ENCODE measurements around the gene KCNC3. TPM values are rescaled to one million over a fixed set of nuclear protein-coding genes. Genes with fewer than 3 reads are reported as not detected.

The KCNC3 gene
- total and polyA plus RNA-seq, 2 donors (not counting 3 experiments of a cell fraction or from before 2014, with no cell fraction given), result 0.22 to 0.91 TPM

DNA sequence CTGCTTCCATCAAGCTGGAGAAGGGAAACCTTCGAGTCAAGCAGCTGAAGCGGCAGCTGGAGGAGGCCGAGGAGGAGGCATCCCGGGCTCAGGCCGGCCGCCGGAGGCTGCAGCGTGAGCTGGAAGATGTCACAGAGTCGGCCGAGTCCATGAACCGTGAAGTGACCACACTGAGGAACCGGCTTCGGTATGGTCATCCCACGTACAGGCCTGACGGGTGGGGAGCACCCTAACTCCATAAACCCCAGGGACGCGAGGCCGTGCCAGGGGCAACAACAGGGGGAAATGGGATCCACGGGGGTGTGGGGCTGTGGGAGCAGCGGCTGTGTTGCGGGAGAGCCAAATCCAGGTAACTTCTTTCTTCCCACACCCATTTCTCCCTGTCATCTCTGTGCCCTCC is 20.2 kb downstream of the KCNC3 start:
- H3K4me1 ChIP-seq (ENCODE audit: control insufficient read depth, extremely low read depth, insufficient read depth, low read length), result no peaks in the 10 kb centered on the region
- DNase-seq (ENCODE audit: low read depth, low spot score), result no peak
- dilution Hi-C loops (cut with MboI; ENCODE audit: extremely low pct_ligation_motif_present, low sequenced_read_pairs), result no loop called here
- H2AFZ ChIP-seq (ENCODE audit: low read depth, low read length), result no peak overlapping the region
- H3K36me3 ChIP-seq (ENCODE audit: control insufficient read depth in 2 of 2, extremely low read depth in 1 of 2, insufficient read depth in 2 of 2, low read length in 2 of 2), result no peaks in the 10 kb centered on the region
- no peak overlapping the region for H3K9ac ChIP-seq (replicated peaks; ENCODE audit: extremely low read depth, insufficient read depth, low read length)
- no peaks in the 10 kb centered on the region for H4K20me1 ChIP-seq (replicated peaks; ENCODE audit: control insufficient read depth, extremely low read depth, insufficient read depth, low read length)
- peaks cover 27 to 41% of the 10 kb centered on the region in 2 experiments for H3K27me3 ChIP-seq (ENCODE audit: control insufficient read depth in 2 of 2, insufficient read depth in 2 of 2, low read length in 2 of 2)
- no peaks in the 10 kb centered on the region for H3K79me2 ChIP-seq (ENCODE audit: control insufficient read depth, insufficient read depth, low read length)
- H3K4me3 ChIP-seq (replicated peaks in 1 of 3; ENCODE audit: insufficient read depth in 1 of 3, low read depth in 1 of 3, low read length in 3 of 3), result no peak overlapping the region
- no peaks in the 10 kb centered on the region for H3K9me3 ChIP-seq (replicated peaks; ENCODE audit: control insufficient read depth, insufficient read depth, low read length)
- ChIA-PET POLR2A (no interaction called here), CTCF (no interaction called here)
- H3K4me2 ChIP-seq (ENCODE audit: insufficient read depth, low read length), result no peak overlapping the region
- no TSS peak for BruUV-seq (replicated peaks)
- TF ChIP-seq, protein P1, sequence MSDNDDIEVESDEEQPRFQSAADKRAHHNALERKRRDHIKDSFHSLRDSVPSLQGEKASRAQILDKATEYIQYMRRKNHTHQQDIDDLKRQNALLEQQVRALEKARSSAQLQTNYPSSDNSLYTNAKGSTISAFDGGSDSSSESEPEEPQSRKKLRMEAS (IDR thresholded peaks at IDR 0.05; ENCODE audit: insufficient read depth, insufficient read length), result no peak
- TF ChIP-seq POLR2AphosphoS5 (IDR thresholded peaks at IDR 0.05; ENCODE audit: insufficient read depth, low read depth, low read length) (no peak), POLR2A (IDR thresholded peaks at IDR 0.05; ENCODE audit: low read depth, low read length) (no peak), FOS (IDR thresholded peaks at IDR 0.05; ENCODE audit: borderline replicate concordance, insufficient read depth, low read length) (no peak), JUN (IDR thresholded peaks at IDR 0.05; ENCODE audit: borderline replicate concordance, insufficient read depth, insufficient read length, low read depth) (no peak), EZH2 (IDR thresholded peaks at IDR 0.05; ENCODE audit: borderline replicate concordance, low read depth, low read length, severe bottlenecking) (no peak), MYC (IDR thresholded peaks at IDR 0.05; ENCODE audit: low read depth, low read length) (no peak), GATA2 (IDR thresholded peaks at IDR 0.05; ENCODE audit: insufficient read depth, insufficient read length, low read depth, low read length) (no peak)
- TF ChIP-seq, protein P2, sequence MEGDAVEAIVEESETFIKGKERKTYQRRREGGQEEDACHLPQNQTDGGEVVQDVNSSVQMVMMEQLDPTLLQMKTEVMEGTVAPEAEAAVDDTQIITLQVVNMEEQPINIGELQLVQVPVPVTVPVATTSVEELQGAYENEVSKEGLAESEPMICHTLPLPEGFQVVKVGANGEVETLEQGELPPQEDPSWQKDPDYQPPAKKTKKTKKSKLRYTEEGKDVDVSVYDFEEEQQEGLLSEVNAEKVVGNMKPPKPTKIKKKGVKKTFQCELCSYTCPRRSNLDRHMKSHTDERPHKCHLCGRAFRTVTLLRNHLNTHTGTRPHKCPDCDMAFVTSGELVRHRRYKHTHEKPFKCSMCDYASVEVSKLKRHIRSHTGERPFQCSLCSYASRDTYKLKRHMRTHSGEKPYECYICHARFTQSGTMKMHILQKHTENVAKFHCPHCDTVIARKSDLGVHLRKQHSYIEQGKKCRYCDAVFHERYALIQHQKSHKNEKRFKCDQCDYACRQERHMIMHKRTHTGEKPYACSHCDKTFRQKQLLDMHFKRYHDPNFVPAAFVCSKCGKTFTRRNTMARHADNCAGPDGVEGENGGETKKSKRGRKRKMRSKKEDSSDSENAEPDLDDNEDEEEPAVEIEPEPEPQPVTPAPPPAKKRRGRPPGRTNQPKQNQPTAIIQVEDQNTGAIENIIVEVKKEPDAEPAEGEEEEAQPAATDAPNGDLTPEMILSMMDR (IDR thresholded peaks at IDR 0.05; ENCODE audit: extremely low read depth in 1 of 2, insufficient read depth in 1 of 2, low read depth in 1 of 2, low read length in 2 of 2), result no peak
- intact Hi-C loops (cut with micrococcal nuclease), result no loop called here
- FAIRE-seq, result no peak
- H3K9me1 ChIP-seq (replicated peaks; ENCODE audit: control insufficient read depth, extremely low read depth, insufficient read depth, low read length), result no peaks in the 10 kb centered on the region
- no peak overlapping the region for H3K27ac ChIP-seq (ENCODE audit: insufficient read depth, low read depth, low read length)

Data from endothelial cell of umbilical vein (primary cell).